ENCODE data around the gene COMP.

DNA sequence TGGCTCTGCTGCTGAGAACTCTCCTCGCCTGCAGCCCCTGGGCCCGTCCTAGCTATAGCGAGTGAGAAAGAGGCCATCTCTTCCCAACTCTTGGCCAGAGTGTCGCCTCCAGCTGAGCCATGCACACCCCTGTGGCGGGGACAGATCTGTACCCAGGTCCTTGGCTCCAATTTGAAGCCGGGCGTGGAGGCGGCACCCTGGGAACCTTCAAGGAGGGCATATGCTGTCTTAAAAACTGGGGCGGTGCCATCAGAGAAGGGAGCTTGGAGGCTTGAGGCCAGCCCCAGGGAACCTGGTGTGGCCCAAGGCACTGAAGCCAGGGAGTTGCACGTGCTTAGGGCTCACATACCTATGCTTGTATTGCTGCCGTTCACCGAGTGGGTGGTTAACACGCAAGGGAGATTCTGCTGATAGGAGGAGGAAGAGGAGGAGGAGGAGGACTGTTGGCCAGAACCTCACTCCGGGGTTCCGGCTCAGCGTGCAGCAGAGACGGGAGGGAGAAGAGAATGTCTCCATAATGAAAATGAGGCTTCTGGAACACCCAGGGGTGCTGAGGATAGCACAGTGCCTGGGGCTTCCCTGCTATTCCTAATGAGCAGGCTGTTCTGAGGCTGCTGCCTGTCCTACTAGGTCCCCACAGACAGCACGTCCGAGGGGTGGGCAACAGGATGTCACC lies 40.7 kb downstream of the COMP start:
- TF ChIP-seq, protein P1, sequence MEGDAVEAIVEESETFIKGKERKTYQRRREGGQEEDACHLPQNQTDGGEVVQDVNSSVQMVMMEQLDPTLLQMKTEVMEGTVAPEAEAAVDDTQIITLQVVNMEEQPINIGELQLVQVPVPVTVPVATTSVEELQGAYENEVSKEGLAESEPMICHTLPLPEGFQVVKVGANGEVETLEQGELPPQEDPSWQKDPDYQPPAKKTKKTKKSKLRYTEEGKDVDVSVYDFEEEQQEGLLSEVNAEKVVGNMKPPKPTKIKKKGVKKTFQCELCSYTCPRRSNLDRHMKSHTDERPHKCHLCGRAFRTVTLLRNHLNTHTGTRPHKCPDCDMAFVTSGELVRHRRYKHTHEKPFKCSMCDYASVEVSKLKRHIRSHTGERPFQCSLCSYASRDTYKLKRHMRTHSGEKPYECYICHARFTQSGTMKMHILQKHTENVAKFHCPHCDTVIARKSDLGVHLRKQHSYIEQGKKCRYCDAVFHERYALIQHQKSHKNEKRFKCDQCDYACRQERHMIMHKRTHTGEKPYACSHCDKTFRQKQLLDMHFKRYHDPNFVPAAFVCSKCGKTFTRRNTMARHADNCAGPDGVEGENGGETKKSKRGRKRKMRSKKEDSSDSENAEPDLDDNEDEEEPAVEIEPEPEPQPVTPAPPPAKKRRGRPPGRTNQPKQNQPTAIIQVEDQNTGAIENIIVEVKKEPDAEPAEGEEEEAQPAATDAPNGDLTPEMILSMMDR (IDR thresholded peaks at IDR 0.05; ENCODE audit: insufficient read depth, low read depth, low read length), result no peak
- TF ChIP-seq EZH2 (IDR thresholded peaks at IDR 0.05; ENCODE audit: insufficient read depth, low read length), result no peak
